Spinal cord (tissue), 10 donors: ENCODE measurements around the gene ASB3. TPM values are rescaled to one million over a fixed set of nuclear protein-coding genes. Genes with fewer than 3 reads are reported as not detected.
A peak's percentile ranks its signal among the peaks of the same experiment; 100 is the strongest.
"Not testable (repeated sequence)": the region's sequence is repeated elsewhere in the genome, so short reads cannot be mapped to it uniquely, and the experiment has no call there.

Experiments
- DNase-seq, 6 donors: peaks; one replicate each; pipeline versions ENCODE4 v3.0.0 to v3.0.0-alpha.2; 2013 to 2015; ENCODE audit warnings: low spot score in 6 of 6, low read depth in 4 of 6
- H3K27ac ChIP-seq: one replicate; pipeline ENCODE4 v1.5.1; 2013; ENCODE audit warnings: low read depth, low read length, control low read depth
- H3K27me3 ChIP-seq: one replicate; pipeline ENCODE4 v1.6.1; 2013; ENCODE audit warnings: low read length; ENCODE audit not compliant: control insufficient read depth, insufficient read depth
- H3K36me3 ChIP-seq: one replicate; pipeline ENCODE4 v1.6.1; 2013; ENCODE audit warnings: low read length; ENCODE audit not compliant: control insufficient read depth, insufficient read depth
- H3K4me1 ChIP-seq: one replicate; pipeline ENCODE4 v1.6.1; 2013; ENCODE audit warnings: low read length; ENCODE audit not compliant: control insufficient read depth, insufficient read depth
- H3K4me3 ChIP-seq: one replicate; pipeline ENCODE4 v1.5.1; 2013; ENCODE audit warnings: low read depth, low read length, control low read depth
- H3K9me3 ChIP-seq: one replicate; pipeline ENCODE4 v1.6.1; 2013; ENCODE audit warnings: low read length; ENCODE audit not compliant: control insufficient read depth, insufficient read depth
- WGBS: methylation state at CpG from one replicate; pipeline ENCODE4 v1.1.5; 2013; ENCODE audit warnings: missing lambda C conversion rate; ENCODE audit not compliant: insufficient coverage; 5-methylcytosine and 5-hydroxymethylcytosine counted together
- long read RNA-seq, 4 donors: transcript quantifications; one replicate each; lab custom pipeline, GENCODE V29; 2026
- polyA plus RNA-seq, 2 donors: library from polyadenylated mRNA; unstranded; fragments of 120-200 nt; gene quantifications; one replicate each; pipeline ENCODE4 v1.2.1, GENCODE V29; 2013; ENCODE audit not compliant: insufficient read length in 2 of 2
- total RNA-seq, 2 donors: library from RNA; depleted of rRNA in 1 of 2; stranded (reverse); fragments of 120-200 nt in 1 of 2; fragments of >200 nt in 1 of 2; gene quantifications; one replicate each; pipeline versions ENCODE4 v1.2.3 to v1.2.4, GENCODE V29; 2013 to 2014
- donor health status: healthy.

ASB3 gene, protein sequence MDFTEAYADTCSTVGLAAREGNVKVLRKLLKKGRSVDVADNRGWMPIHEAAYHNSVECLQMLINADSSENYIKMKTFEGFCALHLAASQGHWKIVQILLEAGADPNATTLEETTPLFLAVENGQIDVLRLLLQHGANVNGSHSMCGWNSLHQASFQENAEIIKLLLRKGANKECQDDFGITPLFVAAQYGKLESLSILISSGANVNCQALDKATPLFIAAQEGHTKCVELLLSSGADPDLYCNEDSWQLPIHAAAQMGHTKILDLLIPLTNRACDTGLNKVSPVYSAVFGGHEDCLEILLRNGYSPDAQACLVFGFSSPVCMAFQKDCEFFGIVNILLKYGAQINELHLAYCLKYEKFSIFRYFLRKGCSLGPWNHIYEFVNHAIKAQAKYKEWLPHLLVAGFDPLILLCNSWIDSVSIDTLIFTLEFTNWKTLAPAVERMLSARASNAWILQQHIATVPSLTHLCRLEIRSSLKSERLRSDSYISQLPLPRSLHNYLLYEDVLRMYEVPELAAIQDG
- 10 to 100 TPM; 49.9 to 67.9 TPM for total RNA-seq
- polyA plus RNA-seq: 10 to 100 TPM; 32.4 to 35.8 TPM
- long read RNA-seq, donor 1, transcript ASB3-201 (10 exons, 2,214 nt): major isoform, 7 of 31 reads
- long read RNA-seq, donor 1, partial matches to known transcripts: 20 of 31 reads
- long read RNA-seq, donor 1, other reads (novel, unspliced or antisense): 0 of 31 reads
- long read RNA-seq, donor 2, partial matches to known transcripts: 0 of 6 reads
- long read RNA-seq, donor 2, other reads (novel, unspliced or antisense): 0 of 6 reads
- long read RNA-seq, donor 3, partial matches to known transcripts: 0 of 6 reads
- long read RNA-seq, donor 3, other reads (novel, unspliced or antisense): 0 of 6 reads
- long read RNA-seq, donor 4, partial matches to known transcripts: 7 of 14 reads
- long read RNA-seq, donor 4, other reads (novel, unspliced or antisense): 0 of 14 reads

DNA sequence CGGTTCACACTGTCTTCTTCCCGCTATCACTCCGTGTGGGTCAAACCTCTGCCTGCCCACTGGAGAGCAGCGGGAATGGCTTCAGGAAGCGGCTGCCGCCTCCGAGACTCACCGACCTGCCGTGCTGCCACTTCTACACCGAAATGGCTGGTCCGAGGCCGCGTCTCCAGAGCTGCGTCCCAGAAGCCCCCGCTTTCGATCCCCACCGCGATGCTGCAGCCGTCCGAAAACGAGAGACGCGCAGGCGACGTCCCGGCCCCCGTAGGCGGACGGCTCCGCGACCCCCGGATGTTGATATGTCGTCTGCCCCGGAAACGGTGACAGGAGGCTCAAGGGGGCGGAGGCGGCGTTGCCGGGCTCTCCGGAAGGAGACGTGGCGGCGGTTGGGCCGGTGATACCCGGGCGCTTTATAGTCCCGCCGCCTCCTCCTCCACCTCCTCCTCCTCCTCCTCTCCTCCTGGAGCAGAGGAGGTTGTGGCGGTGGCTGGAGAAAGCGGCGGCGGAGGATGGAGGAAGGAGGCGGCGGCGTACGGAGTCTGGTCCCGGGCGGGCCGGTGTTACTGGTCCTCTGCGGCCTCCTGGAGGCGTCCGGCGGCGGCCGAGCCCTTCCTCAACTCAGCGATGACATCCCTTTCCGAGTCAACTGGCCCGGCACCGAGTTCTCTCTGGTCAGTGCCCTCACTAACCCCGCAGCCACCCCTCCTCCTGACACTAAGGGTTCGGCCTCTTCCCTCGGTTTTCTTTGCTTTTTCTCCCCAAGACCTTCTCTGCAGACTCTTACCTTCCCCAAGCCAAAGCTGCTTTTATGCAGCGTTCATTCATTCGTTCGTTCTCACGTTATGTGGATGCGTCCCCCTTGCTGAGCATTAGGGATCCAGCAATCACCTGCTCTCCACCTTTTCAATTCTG, at the start of gene ASB3, which contains the start of gene ERLEC1:
Gene ASB3, minus strand, starts transcription at position 249 of the 909 bp plus-strand sequence. CDS start 21,381 bp downstream, outside the sequence.
Gene ERLEC1, plus strand, starts transcription at position 340 of the 909 bp plus-strand sequence. Its CDS starts 167 bp downstream, at position 507.
- peak within 1 kb of the TSS; percentile 94 for H3K27ac ChIP-seq
- under 1% methylated on average over 65 of the region's 77 CpGs for WGBS
- no peaks in the 10 kb centered on the region for H3K27me3 ChIP-seq
- H3K4me1 ChIP-seq: peaks cover 11% of the 10 kb centered on the region
- H3K9me3 ChIP-seq: no peaks in the 10 kb centered on the region
- H3K4me3 ChIP-seq: peak within 1 kb of the TSS; percentile 92
- peak; percentile 79 to 98 (median 89) for DNase-seq
- peaks cover 4% of the 10 kb centered on the region for H3K36me3 ChIP-seq

DNA sequence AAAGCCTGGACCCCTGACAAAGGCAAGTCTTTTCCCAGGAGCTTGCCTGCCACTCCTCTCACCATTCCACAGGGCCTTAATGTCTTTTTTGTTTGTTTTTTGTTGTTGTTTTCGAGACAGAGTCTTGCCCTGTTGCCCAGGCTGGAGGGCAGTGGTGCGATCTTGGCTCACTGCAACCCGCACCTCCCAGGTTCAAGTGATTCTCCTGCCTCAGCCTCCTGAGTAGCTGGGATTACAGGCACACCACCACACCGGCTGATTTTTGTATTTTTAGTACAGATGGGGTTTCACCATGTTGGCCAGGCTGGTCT, 43.2 kb upstream of the ASB3 start:
- not testable (repeated sequence) for H3K27ac ChIP-seq, DNase-seq, H3K4me3 ChIP-seq, H3K36me3 ChIP-seq, H3K27me3 ChIP-seq, H3K9me3 ChIP-seq
- H3K4me1 ChIP-seq: peaks cover 20% of the 10 kb centered on the region
- WGBS: 96% methylated on average over 3 of the region's 4 CpGs

DNA sequence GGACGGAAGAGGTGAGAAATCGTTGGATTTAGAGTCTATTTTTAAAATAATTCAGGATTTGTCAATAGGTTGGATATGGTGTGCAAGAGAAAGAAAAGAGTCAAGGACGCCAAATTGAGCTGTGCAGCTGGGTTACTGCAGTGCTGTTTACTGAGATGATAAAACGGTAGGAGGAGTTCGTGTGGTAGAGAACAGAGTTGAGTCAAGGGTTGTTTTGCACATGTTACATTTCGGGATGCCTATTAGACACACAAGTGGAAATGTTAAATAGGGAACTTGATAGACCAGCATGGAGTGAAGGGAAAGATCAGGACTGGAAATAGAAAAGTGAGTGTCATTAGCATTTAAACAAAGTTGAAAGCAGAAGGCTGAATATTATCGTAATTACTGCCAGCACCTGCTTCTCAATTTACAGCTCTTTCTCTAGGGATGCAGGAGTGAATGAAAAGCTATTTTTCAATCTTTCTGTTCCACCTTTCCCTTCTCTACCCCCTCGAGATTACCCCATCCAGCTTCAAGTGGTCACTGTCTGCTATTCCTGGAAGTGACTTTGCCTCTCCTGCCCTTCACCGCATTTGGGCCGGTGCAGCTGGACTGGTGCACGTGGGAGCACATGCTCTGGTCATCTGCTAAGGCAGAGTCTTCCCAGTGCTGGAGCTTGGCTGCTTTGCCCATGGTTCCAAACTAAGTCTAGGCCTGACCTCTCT, 42.7 kb upstream of the ASB3 start:
- 75% methylated on average over 10 of the region's 11 CpGs for WGBS
- no peak overlapping the region for H3K27ac ChIP-seq
- peak in 2 of 6 donors; percentile 6 to 52 for DNase-seq

GRCh38 chr2:53828331-53828730, 41.6 kb upstream of the ASB3 start:
- peak overlapping the region; percentile 44 for H3K27ac ChIP-seq
- DNase-seq: no peak
- 95% methylated on average over 3 of the region's 4 CpGs for WGBS
- H3K4me1 ChIP-seq: peaks cover 20% of the 10 kb centered on the region
- peaks cover 7% of the 10 kb centered on the region for H3K36me3 ChIP-seq
- no peaks in the 10 kb centered on the region for H3K9me3 ChIP-seq
- H3K4me3 ChIP-seq: no peak overlapping the region
- no peaks in the 10 kb centered on the region for H3K27me3 ChIP-seq

More for the DNA sequence above, 42.7 kb upstream of the ASB3 start:
- Histone ChIP-seq H3K36me3 (peaks cover 7% of the 10 kb centered on the region), H3K4me1 (peaks cover 20% of the 10 kb centered on the region), H3K4me3 (no peak overlapping the region), H3K9me3 (no peaks in the 10 kb centered on the region), H3K27me3 (no peaks in the 10 kb centered on the region)

DNA sequence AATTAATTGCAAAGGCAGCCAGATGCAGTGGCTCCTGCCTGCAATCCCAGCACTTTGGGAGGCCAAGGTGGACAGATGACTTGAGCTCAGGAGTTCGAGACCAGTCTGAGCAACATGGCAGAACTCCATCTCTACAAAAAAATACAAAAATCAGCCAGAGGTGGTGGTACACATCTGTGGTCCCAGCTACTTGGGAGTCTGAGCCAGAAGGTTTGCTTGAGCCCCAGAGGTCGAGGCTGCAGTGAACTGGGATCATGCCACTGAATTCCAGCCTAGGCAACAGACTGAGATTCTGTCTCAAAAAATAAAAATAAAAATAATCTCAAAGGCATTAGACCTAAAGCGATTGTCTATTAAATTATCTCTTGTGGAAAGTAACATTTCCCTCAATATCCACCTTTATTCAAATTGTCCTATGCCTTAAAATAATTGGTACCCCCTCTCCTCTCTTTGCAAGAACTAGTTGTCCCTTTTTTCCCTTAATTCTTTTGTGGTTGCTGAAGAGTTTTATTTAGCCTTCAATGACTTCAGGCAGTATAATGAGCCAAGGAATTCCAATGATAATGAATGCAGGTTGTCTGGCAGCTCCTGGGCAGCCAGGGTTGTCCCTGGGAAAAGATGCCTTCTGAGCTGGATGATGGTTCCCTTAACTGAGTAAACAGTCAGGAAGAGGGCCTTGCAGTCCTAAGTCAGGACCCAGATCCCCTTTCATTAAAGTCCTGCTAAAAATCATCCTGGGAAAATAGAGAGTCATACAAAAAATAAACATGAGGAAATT, 40.8 kb upstream of the ASB3 start:
- H3K4me1 ChIP-seq: peaks cover 20% of the 10 kb centered on the region
- H3K36me3 ChIP-seq: peaks cover 4% of the 10 kb centered on the region
- WGBS: 33% methylated on average over 1 of the region's 3 CpGs
- H3K9me3 ChIP-seq: no peaks in the 10 kb centered on the region
- no peaks in the 10 kb centered on the region for H3K27me3 ChIP-seq
- H3K27ac ChIP-seq: peak overlapping the region; percentile 59
- DNase-seq: peak in 4 of 6 donors; percentile 9 to 72 (median 50)
- H3K4me3 ChIP-seq: no peak overlapping the region

DNA sequence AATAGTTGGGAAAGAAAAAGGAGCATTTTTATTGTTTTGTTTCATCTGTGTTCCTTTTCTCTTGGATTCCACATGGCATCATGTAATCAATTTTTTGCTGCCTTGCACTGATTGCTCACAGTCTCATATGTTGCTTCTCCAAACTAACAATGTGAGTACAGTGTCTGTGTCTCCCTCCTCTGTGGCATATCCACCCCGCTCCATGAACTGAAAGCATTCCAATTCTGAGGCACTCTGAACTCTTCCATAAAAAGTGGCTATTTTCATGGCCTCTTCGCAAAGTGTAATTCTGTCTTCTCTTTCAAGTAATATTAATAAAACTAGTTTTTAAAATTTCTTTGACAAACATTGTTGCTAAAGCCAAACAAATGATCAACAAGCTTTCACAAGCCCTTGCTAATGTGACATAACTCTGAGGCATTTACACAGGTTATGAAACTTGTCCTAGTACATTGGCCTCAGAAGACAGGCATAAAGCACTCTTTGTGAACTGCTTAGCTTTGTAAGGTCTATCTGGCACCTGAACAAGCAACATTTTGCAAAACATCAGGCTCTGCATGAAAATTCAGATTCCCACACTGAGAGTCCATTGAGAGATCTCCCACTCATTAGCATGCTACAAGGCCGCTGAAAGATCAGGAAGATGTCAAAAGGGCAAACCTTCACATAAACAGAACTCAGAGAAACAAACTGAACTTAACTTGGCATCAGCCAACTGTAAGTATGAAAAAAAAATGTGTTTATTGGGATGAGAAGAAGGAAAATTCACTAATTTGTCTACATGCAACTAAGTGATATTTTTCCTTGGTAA, 40.0 kb upstream of the ASB3 start:
- Histone ChIP-seq H3K4me3 (no peak overlapping the region), H3K4me1 (peaks cover 20% of the 10 kb centered on the region), H3K27ac (peak overlapping the region; percentile 59), H3K27me3 (no peaks in the 10 kb centered on the region), H3K9me3 (no peaks in the 10 kb centered on the region), H3K36me3 (peaks cover 4% of the 10 kb centered on the region)
- WGBS: 0% methylated on average over 1 of the region's 3 CpGs
- peak in 4 of 6 donors; percentile 50 to 88 (median 68) for DNase-seq

DNA sequence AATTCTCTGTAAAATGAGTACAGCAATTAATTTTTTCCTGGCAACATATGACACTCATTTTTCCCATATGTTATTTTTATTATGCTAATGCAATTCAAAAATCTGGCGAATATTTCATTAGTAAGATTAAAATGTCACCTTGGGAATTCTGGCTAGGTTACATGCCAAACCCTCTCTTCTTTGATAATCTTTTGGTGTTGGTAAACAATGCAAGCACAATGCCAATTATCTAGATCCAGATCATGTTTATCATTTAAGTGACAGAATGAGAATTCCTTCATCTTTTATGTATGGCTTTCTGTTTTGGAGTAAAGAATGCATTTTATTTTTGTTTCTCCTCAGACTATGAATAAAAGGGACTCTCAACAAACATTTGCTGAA, 39.3 kb upstream of the ASB3 start:
- Histone ChIP-seq H3K36me3 (peaks cover 4% of the 10 kb centered on the region), H3K4me1 (peaks cover 20% of the 10 kb centered on the region), H3K4me3 (no peak overlapping the region), H3K27ac (peak overlapping the region; percentile 59), H3K9me3 (no peaks in the 10 kb centered on the region), H3K27me3 (no peaks in the 10 kb centered on the region)
- DNase-seq: peak in 1 of 6 donors; percentile 77
- no CpG with 5 or more reads among the region's 1 CpG for WGBS
